Stimulated activated CD8-positive, alpha-beta memory T cell treated with anti-CD3 and anti-CD28 coated beads, Interleukin-2, amount 100 ng/mL, for 48 hours (primary cell): ENCODE measurements around the gene MALT1.
A peak's percentile ranks its signal among the peaks of the same experiment; 100 is the strongest.
"Not testable (repeated sequence)": the region's sequence is repeated elsewhere in the genome, so short reads cannot be mapped to it uniquely, and the experiment has no call there.

ENCODE experiments used
- DNase-seq, 2 donors: peaks; one replicate each; pipeline ENCODE4 v3.0.0-alpha.2; 2020; ENCODE audit warnings: low read depth in 2 of 2

The MALT1 gene, protein sequence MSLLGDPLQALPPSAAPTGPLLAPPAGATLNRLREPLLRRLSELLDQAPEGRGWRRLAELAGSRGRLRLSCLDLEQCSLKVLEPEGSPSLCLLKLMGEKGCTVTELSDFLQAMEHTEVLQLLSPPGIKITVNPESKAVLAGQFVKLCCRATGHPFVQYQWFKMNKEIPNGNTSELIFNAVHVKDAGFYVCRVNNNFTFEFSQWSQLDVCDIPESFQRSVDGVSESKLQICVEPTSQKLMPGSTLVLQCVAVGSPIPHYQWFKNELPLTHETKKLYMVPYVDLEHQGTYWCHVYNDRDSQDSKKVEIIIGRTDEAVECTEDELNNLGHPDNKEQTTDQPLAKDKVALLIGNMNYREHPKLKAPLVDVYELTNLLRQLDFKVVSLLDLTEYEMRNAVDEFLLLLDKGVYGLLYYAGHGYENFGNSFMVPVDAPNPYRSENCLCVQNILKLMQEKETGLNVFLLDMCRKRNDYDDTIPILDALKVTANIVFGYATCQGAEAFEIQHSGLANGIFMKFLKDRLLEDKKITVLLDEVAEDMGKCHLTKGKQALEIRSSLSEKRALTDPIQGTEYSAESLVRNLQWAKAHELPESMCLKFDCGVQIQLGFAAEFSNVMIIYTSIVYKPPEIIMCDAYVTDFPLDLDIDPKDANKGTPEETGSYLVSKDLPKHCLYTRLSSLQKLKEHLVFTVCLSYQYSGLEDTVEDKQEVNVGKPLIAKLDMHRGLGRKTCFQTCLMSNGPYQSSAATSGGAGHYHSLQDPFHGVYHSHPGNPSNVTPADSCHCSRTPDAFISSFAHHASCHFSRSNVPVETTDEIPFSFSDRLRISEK

GRCh38 chr18:58671111-58671631 lies at the start of gene MALT1:
MALT1 (plus strand) TSS chr18:58671465; CDS start chr18:58671644, 179 bp downstream.
- peak; percentile 93 to 96 for DNase-seq

DNA sequence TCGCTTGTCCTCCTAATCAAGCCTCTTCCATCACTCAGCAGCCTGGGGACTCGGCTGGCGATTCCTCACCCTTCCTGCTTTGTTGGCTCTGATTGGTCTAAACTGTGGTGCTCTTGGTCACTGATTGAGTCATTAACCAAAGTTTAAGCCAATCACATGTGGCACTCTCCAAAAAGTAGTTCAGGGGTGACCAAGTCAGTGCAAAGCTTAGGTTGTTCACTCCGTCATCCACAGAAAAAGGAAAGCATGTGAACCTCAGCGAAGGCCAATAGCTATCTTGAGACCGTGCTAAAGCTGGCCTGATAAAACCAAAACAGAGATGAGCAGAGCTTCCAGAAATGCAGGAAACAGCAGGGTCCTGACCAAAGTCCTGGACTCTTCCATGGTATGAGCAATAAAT lies 47.3 kb upstream of the MALT1 start:
- DNase-seq: no peak

DNA sequence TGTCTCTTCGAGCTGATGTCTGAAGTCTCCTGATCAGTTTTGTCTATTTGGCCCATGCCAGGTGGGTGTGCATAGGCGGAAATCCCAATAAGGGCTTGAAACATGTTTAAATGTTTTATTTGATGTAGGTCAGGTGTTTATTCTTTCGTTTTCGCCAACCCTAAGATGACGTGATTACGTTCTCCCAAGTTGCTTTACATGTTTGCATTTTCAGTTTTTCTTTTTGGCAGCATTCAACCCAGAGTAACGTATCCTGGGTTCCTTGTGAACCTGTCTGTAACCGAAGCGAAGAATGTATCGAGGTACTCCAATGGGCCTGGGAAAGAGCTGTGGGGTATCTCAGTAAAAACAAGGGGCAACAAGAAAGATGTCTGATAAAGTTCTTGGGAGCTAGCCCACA lies 45.4 kb upstream of the MALT1 start:
- no peak for DNase-seq

- DNase-seq: no peak
Observed at GRCh38 chr18:58630071-58630470, 41.2 kb upstream of the MALT1 start.

DNA sequence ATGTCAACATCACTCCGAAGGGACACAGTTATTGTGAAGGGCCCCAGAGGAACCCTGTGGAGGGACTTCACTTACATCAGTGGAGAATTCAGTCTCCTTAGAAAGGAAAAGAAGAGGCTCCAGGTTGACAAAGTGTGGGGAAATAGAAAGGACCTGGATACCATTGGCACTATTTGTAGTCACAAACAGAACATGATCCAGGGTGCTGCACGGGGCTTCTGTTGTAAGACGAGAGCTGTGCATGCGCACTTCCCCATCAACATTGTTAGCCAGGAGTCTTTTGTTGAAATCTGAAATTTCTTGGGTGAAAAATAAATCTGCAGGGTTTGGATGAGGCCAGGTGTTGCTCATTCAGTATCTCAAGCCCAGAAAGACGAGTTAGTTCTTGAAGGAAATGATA lies 40.0 kb upstream of the MALT1 start:
- no peak for DNase-seq

DNA sequence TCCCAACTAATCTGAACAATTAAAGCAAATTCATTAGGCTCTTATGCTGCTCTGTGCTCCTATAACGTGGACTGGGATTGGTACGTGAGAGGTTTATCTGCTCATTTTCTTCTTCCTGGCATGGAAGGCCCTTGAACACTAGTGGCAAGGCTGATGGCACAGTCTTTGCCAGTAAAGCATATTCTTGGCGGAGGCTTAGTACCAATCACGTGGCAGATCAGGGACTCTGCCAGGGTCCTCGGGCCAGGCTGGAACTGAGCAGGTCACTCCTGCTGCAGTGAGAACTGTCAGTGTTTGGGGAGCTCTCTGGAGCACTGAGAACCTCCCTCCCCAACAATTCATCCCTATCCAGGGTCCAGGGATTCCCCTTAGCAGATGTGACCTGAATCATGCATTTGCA lies 38.7 kb upstream of the MALT1 start:
- no peak for DNase-seq

DNA sequence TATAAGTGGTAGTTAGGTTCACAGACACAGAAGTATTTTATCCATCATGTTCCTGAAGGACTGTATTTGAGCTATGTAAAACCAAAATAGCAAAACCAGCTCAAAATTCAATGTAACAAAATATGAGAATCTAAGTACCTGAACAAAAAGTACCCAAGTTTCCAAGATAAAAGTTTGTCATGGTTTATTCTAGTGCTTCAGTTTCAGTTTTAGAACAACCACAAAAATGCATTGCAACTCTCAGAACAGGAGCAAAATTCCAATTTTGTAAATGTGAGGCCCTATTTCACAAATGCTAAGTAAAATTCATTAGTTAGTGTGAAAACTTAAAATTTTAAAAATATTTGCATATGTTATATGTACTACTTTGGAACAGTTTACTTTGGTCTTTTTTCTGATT lies 37.4 kb upstream of the MALT1 start:
- DNase-seq: no peak

GRCh38 chr18:58635891-58636290 lies 35.4 kb upstream of the MALT1 start:
- DNase-seq: no peak

DNA sequence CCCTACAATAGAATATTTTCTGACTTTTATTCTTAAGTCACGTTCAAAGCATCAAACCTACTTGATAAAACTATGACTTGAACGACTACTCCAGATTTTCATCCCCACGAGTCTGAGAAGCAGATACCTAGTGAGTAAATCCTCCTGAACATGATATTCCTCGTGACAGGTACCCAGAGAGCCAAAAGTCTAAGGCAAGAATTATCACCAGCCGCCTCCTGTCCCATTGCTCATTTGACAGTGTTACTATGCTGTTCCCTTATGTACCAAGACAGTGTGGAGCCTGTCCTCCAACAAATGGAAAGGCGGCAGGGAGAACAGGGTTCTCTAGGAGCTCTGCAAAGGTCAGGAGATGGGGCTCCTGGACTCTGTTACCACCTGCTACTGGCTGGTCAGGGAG lies 34.1 kb upstream of the MALT1 start:
- no peak for DNase-seq

DNA sequence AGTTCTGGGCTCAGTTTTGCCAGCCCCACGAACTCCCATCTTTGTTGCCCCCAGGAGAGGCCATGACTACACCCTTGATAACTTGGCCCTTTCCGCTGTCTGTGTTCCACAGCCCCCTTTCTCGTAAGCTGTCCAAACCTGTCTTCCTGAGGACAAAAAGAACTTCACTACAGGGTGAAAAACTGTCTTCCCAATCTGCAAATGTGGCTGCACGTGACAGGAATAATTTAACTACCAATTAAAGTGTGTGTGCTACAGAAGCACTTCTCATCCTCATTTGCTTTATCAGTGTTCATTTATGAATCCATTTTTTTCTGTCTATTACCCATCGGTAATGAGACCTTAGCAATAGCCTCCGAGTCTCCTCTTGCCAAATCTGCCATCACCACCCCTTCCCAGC lies 33.3 kb upstream of the MALT1 start:
- no peak for DNase-seq

DNA sequence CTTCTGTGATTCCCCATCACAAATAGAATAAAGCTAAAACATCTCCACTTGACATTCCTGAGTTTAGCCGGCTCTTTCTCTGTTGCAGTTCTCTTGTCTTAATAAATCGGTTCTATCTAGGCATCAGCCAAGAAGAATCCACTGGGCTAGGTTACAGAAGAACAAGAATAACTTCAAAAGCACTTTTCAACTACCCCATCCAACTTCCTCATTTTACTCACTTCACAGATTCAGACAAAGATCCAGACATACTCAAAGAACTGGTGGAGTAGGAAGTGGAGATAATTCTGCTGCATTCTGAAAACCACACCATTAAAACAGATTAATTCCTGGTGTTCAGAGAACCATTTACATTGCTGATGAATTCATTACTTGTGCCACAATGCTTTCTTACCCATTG lies 32.8 kb upstream of the MALT1 start:
- no peak for DNase-seq

DNA sequence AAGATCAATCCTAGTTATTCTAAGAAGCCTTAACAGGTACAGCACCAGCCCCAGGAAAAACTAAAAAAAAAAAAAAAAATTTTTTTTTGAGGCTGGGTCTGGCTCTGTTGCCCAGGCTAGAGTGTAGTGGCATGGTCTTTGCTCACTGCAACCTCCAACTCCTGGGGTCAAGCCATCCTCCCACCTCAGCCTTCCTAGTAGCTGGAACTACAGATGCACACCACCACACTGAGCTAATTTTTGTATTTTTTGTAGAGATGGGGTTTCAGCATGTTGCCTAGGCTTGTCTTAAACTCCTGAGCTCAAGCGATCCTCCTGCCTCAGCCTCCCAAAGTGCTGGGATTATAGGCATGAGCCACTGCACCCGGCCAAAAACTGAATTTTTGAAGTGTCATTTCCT lies 32.0 kb upstream of the MALT1 start:
- no peak for DNase-seq

GRCh38 chr18:58639751-58640427 lies 31.4 kb upstream of the MALT1 start:
- DNase-seq: no peak

DNA sequence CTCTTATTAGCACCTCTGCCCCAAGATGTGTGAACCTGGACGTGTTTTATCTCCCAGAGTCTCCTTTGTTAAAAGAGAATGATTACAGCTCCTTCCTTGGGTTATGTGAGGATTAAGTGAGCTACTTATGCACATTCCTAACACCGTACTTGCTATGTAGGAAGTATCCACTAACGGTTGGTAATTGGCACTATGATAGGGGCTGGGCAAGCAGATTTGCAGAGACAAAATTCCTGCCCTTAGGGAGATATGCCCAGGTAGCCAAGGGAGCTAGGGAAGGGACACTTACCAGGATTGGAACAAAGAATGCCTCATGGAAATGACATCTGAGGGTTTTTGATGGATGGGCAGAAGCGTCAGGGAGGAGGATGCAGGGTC lies 30.8 kb upstream of the MALT1 start:
- no peak for DNase-seq

GRCh38 chr18:58640891-58641610 lies 30.2 kb upstream of the MALT1 start:
- no peak for DNase-seq

GRCh38 chr18:58643557-58643956 lies 27.7 kb upstream of the MALT1 start:
- DNase-seq: not testable (repeated sequence)

DNA sequence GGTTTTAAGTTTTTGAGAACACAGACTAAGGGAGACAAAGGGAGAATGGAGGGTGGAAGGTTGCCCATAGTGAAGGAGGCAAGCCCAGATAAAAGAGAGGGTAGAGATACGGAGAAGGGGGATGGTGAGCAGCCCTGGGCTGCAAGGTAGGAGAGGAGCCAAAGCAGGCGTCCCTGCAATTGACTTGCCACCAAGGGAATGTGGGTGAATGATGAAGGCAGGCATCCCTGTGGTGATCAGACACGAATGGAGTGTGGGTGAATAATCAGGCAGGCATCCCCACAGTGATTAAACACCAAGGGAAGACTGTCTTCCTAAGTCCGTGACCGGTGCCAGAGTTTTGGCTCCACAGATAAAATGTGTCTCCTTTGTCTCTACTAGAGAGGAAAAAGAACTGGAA lies 25.9 kb upstream of the MALT1 start:
- no peak for DNase-seq

- DNase-seq: no peak
Observed at GRCh38 chr18:58646334-58646862, 24.9 kb upstream of the MALT1 start.

DNA sequence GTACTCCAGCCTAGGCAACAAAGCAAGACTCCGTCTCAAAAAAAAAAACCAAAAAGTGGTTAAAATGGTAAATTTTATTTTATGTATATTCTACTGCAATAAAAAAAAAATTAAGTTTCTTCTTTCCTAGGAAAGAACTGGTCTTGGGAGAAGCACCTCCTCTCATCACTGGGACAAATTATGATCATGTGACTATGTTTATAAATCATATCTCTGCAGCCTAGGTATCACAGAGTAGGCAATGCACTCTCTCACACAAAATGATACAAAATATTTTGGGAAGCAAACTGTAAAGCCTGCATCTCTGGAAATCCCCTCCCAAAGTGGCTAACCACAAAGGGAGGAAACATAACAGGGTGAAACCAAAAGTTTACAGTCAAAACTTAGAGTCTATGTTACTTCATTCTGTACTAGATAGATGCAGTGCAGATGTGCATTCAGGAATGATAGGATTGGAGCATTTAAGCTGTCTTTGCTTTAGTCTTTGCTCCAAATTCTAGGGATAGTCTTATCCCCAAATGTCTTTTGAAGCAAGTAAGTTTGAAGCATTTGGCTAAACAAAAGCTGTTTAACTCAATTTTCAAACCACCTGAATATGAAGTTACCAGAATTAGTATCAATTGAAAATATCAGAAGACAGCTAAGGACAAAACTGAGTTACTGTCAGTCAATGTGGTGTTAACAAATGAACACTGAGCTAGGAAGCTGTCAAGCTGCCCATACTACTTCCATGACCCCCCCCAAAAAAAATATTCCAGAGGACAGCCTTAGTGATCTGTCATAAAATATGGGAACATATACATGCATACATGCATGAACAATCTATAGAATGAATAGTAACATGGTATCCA lies 21.1 kb upstream of the MALT1 start:
- no peak for DNase-seq

GRCh38 chr18:58650830-58651229 lies 20.4 kb upstream of the MALT1 start:
- not testable (repeated sequence) for DNase-seq
